BJ (cell line): ENCODE results near the gene HTT. TPM values are rescaled to one million over a fixed set of nuclear protein-coding genes. Genes with fewer than 3 reads are reported as not detected.

Experiments
- CTCF ChIA-PET: fragments of 350-600 bp; formaldehyde crosslinking; extraction: SDS; loops from one replicate; lab custom pipeline; 2021; ENCODE audit warnings: antibody characterized with exemption, inconsistent platforms; lab: Yijun Ruan, JAX
- POLR2A ChIA-PET: fragments of 300-600 bp; sonication (Branson Sonifier 250); formaldehyde crosslinking; extraction: SDS; loops from one replicate; lab custom pipeline; 2021; ENCODE audit warnings: antibody characterized with exemption; lab: Charles Lee
- DNase-seq: peaks from one replicate; pipeline ENCODE4 v3.0.0-alpha.2; 2011; ENCODE audit warnings: low read depth
- H3K27me3 ChIP-seq: 2 replicates; pipeline ENCODE4 v1.6.0; 2011; ENCODE audit warnings: low read length; ENCODE audit not compliant: control insufficient read depth, insufficient read depth
- H3K36me3 ChIP-seq: 2 replicates; pipeline ENCODE4 v1.5.1; 2011; ENCODE audit warnings: low read length; ENCODE audit not compliant: control insufficient read depth, insufficient read depth
- H3K4me3 ChIP-seq: 2 replicates; pipeline ENCODE4 v1.5.1; 2011; ENCODE audit warnings: low read depth, mild to moderate bottlenecking, control low read depth, low read length
- CTCF ChIP-seq: IDR thresholded peaks from 2 replicates; pipeline ENCODE4 v1.5.1; 2011; ENCODE audit warnings: low read depth, mild to moderate bottlenecking, control low read depth, inconsistent platforms, low read length, moderate library complexity; ENCODE audit not compliant: insufficient read depth
- polyA plus RNA-seq: library from polyadenylated mRNA; depleted of rRNA; stranded (reverse); fragments of >200 nt; gene quantifications from 2 replicates; pipeline ENCODE4 v1.2.3, GENCODE V29; 2011

HTT gene
- polyA plus RNA-seq, 1 experiment = 13.6 TPM

- DNase-seq = no peak
Observed at GRCh38 chr4:3030566-3031356, 43.7 kb upstream of the HTT start.

DNA sequence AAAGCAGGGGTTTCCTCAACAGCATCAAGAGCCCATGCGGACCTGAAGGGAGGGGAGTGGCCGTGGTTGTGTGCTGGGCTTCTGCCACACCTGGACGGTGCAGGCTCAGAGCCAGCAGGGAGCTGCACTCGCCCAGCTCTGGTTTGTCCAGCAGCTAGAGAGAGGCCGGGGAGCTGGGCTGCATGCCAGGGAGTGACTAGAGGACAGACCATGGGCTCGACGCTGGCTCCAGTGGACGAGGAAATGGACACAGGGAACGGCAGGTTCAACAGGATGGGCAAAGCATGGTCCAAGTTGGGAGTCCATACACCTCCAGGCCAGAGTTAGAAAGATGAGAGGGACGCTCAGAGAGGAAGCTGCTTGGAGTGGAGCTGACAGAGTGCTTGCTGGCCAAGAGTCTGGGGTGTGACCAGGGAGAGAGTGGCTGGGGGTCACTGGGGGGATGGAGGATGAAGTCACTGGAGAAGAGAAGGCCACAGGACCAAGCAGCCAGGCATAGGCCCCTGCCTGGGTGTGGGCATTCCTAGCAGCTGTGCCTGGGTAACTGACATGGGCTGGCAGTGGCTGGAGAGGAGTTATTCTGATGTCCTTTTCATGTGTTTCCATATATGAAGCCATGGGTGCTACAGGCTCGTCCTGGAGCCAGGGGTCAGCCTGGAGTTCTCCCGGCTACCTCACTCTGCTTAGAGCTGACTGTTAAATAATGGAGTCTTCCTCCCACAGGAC lies 43.0 kb upstream of the HTT start:
- ChIA-PET POLR2A (no interaction called here), CTCF (interaction anchor here (1.6 kb wide), 2 partner anchors 15 to 53 kb away, joined by 5 read pairs; no protein-coding TSS in a partner anchor)
- no peak for DNase-seq

More at GRCh38 chr4:3030566-3031356, 43.7 kb upstream of the HTT start:
- Histone ChIP-seq H3K27me3 (peaks cover 7% of the 10 kb centered on the region), H3K4me3 (no peak overlapping the region), H3K36me3 (no peaks in the 10 kb centered on the region)
- CTCF ChIA-PET = interaction anchor here (1.6 kb wide), 1 partner anchor 53 kb away, joined by 5 read pairs; no protein-coding TSS in a partner anchor
- POLR2A ChIA-PET = no interaction called here
- TF ChIP-seq CTCF = no peak

DNA sequence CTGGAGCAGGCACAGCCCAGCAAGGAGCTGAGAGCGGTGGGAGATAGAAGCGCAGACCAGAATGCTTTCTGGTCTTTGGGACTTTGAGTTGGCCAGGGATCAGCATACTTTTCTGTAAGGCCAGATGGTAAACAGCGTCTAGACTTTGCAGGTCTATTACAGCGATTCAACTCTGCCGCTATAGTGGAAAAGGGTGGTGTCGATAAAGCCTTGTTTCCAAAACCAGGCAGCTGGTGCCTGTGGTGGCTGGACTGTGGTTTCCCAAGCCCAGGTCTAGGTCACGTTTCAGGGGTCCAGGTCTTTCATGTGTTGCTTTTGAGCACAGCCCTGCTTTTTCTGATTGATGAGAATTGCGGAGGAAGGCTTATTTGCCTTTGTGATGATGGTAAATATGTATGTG lies 40.2 kb upstream of the HTT start:
- ChIA-PET CTCF (interaction anchor here (0.8 to 6.1 kb wide), 5 partner anchors 21 to 85 kb away, joined by 3 to 52 read pairs (median 6); partner anchors contain the start of genes GRK4 and NOP14), POLR2A (no interaction called here)
- Histone ChIP-seq H3K27me3 (peaks cover 11% of the 10 kb centered on the region), H3K36me3 (no peaks in the 10 kb centered on the region), H3K4me3 (no peak overlapping the region)
- no peak for DNase-seq
- TF ChIP-seq CTCF = no peak

More for the DNA sequence above, 43.0 kb upstream of the HTT start:
- Histone ChIP-seq H3K27me3 (peaks cover 8% of the 10 kb centered on the region), H3K36me3 (no peaks in the 10 kb centered on the region), H3K4me3 (no peak overlapping the region)
- TF ChIP-seq CTCF = no peak

DNA sequence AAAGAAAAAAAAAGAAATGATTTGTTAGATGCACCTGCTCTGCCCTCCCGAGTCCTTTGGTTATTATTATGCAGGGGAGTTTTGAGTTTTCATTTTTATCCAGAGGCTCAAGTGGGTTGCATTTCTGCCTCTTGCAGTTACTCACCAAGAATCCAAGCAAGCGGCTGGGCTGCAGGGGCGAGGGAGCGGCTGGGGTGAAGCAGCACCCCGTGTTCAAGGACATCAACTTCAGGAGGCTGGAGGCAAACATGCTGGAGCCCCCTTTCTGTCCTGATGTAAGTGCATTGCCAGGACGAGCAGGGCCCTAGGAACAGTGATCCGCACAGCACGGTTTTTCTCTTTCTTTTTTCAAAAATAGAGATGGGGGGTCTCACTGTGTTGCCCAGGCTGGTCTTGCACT lies 39.2 kb upstream of the HTT start:
- ChIA-PET POLR2A (no interaction called here), CTCF (interaction anchor here (1.2 to 6.1 kb wide), 4 partner anchors 11 to 271 kb away, joined by 4 to 52 read pairs (median 13); no protein-coding TSS in a partner anchor)
- no peak for TF ChIP-seq CTCF
- Histone ChIP-seq H3K27me3 (peaks cover 13% of the 10 kb centered on the region), H3K36me3 (no peaks in the 10 kb centered on the region), H3K4me3 (no peak overlapping the region)
- DNase-seq = no peak

DNA sequence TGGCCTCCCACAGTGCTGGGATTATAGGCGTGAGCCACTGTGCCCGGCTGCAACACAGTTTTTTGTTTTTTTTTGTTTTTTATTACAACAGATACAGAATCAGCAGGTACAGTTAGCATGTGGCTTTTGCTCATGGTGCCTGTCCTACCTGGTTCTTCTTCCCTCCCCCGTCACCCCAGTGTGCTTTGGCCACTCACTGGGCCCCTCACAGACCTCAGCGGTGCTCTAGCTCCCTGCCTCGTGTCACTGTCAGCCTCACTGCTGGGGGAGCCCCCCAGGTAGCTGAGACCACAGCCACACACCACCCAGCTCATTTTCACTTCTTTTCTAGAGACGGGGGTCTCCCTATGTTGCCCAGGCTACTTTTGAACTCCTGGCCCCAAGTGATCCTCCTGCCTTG lies 38.8 kb upstream of the HTT start:
- no peak for TF ChIP-seq CTCF
- POLR2A ChIA-PET = no interaction called here
- no peak for DNase-seq
- CTCF ChIA-PET = interaction anchor here (1.1 to 6.1 kb wide), 7 partner anchors 11 to 277 kb away, joined by 3 to 52 read pairs (median 5); partner anchors contain the start of genes GRK4 and NOP14
- H3K4me3 ChIP-seq = no peak overlapping the region
- peaks cover 12% of the 10 kb centered on the region for H3K27me3 ChIP-seq
- H3K36me3 ChIP-seq = no peaks in the 10 kb centered on the region
